GM12801 (cell line): Measurements from ENCODE around the gene RASGRP4.

ENCODE experiments used
- TF ChIP-seq, protein P1 (sequence below): IDR thresholded peaks from one replicate; pipeline ENCODE4 v1.5.1; 2011; ENCODE audit warnings: control low read depth; ENCODE audit not compliant: insufficient read length; ENCODE audit errors: extremely low read depth

The RASGRP4 gene

GRCh38 chr19:38433268-38433733 is 7.3 kb upstream of the RASGRP4 start, which contains the start of gene RYR1:
Gene RYR1 (plus strand): TSS chr19:38433691. CDS start chr19:38433830, 139 bp downstream.
- TF ChIP-seq, protein P1, sequence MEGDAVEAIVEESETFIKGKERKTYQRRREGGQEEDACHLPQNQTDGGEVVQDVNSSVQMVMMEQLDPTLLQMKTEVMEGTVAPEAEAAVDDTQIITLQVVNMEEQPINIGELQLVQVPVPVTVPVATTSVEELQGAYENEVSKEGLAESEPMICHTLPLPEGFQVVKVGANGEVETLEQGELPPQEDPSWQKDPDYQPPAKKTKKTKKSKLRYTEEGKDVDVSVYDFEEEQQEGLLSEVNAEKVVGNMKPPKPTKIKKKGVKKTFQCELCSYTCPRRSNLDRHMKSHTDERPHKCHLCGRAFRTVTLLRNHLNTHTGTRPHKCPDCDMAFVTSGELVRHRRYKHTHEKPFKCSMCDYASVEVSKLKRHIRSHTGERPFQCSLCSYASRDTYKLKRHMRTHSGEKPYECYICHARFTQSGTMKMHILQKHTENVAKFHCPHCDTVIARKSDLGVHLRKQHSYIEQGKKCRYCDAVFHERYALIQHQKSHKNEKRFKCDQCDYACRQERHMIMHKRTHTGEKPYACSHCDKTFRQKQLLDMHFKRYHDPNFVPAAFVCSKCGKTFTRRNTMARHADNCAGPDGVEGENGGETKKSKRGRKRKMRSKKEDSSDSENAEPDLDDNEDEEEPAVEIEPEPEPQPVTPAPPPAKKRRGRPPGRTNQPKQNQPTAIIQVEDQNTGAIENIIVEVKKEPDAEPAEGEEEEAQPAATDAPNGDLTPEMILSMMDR, result no peak

GRCh38 chr19:38430931-38431330 is 4.9 kb upstream of the RASGRP4 start:
- TF ChIP-seq, protein P1, result no peak

GRCh38 chr19:38429811-38430156 is 3.8 kb upstream of the RASGRP4 start:
- TF ChIP-seq, protein P1, result no peak

GRCh38 chr19:38429055-38429810 is 3.2 kb upstream of the RASGRP4 start:
- TF ChIP-seq, protein P1, result no peak

- TF ChIP-seq, protein P1, result no peak
Measured at GRCh38 chr19:38425222-38425809, 703 bp downstream of the RASGRP4 start.

DNA sequence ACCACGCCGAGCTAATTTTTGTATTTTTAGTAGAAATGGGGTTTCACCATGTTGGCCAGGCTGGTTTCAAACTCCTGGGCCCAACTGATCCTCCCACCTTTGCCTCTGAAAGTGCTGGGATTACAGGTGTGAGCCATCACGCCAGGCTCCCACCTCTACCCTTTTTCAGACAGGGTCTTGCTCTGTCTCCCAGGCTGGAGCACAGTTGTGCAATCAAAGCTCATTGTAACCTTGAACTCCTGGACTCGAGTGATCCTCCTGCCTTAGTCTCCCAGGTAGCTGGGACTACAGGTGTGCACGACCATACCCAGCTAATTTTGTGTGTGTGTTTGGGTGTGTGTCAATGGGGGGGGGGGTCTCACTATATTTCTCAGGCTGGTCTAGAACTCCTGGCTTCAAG is 1.7 kb downstream of the RASGRP4 start:
- TF ChIP-seq, protein P1, result no peak

GRCh38 chr19:38422438-38422837 is 3.6 kb downstream of the RASGRP4 start:
- TF ChIP-seq, protein P1, result no peak
